ENCODE data around the gene TBC1D22A. TPM values are rescaled to one million over a fixed set of nuclear protein-coding genes. Genes with fewer than 3 reads are reported as not detected.

The TBC1D22A gene
- total and polyA plus RNA-seq, 2 donors (not counting 3 experiments of a cell fraction or from before 2014, with no cell fraction given): 26.1 to 32.4 TPM

DNA sequence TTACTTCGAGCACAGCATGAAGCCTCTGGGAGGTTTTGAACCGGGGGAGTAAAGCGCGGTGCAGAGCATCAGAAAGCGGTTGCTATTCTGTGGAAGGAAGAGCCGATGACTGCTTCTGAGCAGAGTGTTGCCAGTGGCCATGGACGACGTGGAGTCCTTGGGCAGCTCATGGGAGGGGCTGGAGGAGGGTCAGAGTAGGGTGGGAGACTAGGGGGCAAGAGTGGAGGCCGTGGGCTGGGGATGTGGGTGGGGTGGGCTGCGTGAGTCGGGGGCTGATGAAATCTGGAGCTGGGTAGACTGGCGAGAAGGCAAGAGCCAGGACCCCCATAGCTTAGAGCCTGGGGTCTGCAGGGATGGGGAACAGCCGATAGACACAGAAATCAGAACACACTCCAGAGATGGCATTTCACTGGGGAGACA, 40.2 kb downstream of the TBC1D22A start:
- TF ChIP-seq, protein P1, sequence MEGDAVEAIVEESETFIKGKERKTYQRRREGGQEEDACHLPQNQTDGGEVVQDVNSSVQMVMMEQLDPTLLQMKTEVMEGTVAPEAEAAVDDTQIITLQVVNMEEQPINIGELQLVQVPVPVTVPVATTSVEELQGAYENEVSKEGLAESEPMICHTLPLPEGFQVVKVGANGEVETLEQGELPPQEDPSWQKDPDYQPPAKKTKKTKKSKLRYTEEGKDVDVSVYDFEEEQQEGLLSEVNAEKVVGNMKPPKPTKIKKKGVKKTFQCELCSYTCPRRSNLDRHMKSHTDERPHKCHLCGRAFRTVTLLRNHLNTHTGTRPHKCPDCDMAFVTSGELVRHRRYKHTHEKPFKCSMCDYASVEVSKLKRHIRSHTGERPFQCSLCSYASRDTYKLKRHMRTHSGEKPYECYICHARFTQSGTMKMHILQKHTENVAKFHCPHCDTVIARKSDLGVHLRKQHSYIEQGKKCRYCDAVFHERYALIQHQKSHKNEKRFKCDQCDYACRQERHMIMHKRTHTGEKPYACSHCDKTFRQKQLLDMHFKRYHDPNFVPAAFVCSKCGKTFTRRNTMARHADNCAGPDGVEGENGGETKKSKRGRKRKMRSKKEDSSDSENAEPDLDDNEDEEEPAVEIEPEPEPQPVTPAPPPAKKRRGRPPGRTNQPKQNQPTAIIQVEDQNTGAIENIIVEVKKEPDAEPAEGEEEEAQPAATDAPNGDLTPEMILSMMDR (IDR thresholded peaks at IDR 0.05; ENCODE audit: extremely low read depth in 1 of 2, insufficient read depth in 1 of 2, low read depth in 1 of 2, low read length in 2 of 2): no peak
- TF ChIP-seq POLR2AphosphoS5 (IDR thresholded peaks at IDR 0.05; ENCODE audit: insufficient read depth, low read depth, low read length): no peak
- TF ChIP-seq, protein P2, sequence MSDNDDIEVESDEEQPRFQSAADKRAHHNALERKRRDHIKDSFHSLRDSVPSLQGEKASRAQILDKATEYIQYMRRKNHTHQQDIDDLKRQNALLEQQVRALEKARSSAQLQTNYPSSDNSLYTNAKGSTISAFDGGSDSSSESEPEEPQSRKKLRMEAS (IDR thresholded peaks at IDR 0.05; ENCODE audit: insufficient read depth, insufficient read length): no peak
- TF ChIP-seq GATA2 (IDR thresholded peaks at IDR 0.05; ENCODE audit: insufficient read depth, insufficient read length, low read depth, low read length): no peak
- TF ChIP-seq JUN (IDR thresholded peaks at IDR 0.05; ENCODE audit: borderline replicate concordance, insufficient read depth, insufficient read length, low read depth): no peak
- no peak for TF ChIP-seq POLR2A (IDR thresholded peaks at IDR 0.05; ENCODE audit: low read depth, low read length)
- no peak for TF ChIP-seq MYC (IDR thresholded peaks at IDR 0.05; ENCODE audit: low read depth, low read length)
- TF ChIP-seq FOS (IDR thresholded peaks at IDR 0.05; ENCODE audit: borderline replicate concordance, insufficient read depth, low read length): no peak
- TF ChIP-seq EZH2 (IDR thresholded peaks at IDR 0.05; ENCODE audit: borderline replicate concordance, low read depth, low read length, severe bottlenecking): no peak
- intact Hi-C loops (cut with micrococcal nuclease) (loop anchor here (1.0 to 5.0 kb wide), 2 partner anchors 40 to 240 kb away; partner anchors contain the start of gene TBC1D22A), dilution Hi-C loops (cut with MboI; ENCODE audit: extremely low pct_ligation_motif_present, low sequenced_read_pairs) (no loop called here)
- no peaks in the 10 kb centered on the region for H3K9me3 ChIP-seq (replicated peaks; ENCODE audit: control insufficient read depth, insufficient read depth, low read length)
- peaks cover 5% of the 10 kb centered on the region for H3K4me1 ChIP-seq (ENCODE audit: control insufficient read depth, extremely low read depth, insufficient read depth, low read length)
- no peak overlapping the region for H3K4me3 ChIP-seq (replicated peaks in 1 of 3; ENCODE audit: insufficient read depth in 1 of 3, low read depth in 1 of 3, low read length in 3 of 3)
- H3K9ac ChIP-seq (replicated peaks; ENCODE audit: extremely low read depth, insufficient read depth, low read length): no peak overlapping the region
- H3K79me2 ChIP-seq (ENCODE audit: control insufficient read depth, insufficient read depth, low read length): peaks cover 8% of the 10 kb centered on the region
- H3K4me2 ChIP-seq (ENCODE audit: insufficient read depth, low read length): no peak overlapping the region
- DNase-seq (ENCODE audit: low read depth, low spot score) (no peak), FAIRE-seq (no peak)
- no TSS peak for BruUV-seq (replicated peaks)
- H3K9me1 ChIP-seq (replicated peaks; ENCODE audit: control insufficient read depth, extremely low read depth, insufficient read depth, low read length): no peaks in the 10 kb centered on the region
- CTCF ChIA-PET: interaction anchor here (0.7 to 4.2 kb wide), 14 partner anchors 9 to 1690 kb away, joined by 3 to 38 read pairs (median 7); partner anchors contain the start of gene TBC1D22A
- H2AFZ ChIP-seq (ENCODE audit: low read depth, low read length): no peak overlapping the region
- POLR2A ChIA-PET: no interaction called here
- H3K27ac ChIP-seq (ENCODE audit: insufficient read depth, low read depth, low read length): no peak overlapping the region
- H4K20me1 ChIP-seq (replicated peaks; ENCODE audit: control insufficient read depth, extremely low read depth, insufficient read depth, low read length): no peaks in the 10 kb centered on the region
- no peaks in the 10 kb centered on the region for H3K27me3 ChIP-seq (ENCODE audit: control insufficient read depth in 2 of 2, insufficient read depth in 2 of 2, low read length in 2 of 2)
- peaks cover 3 to 13% of the 10 kb centered on the region in 2 experiments for H3K36me3 ChIP-seq (ENCODE audit: control insufficient read depth in 2 of 2, extremely low read depth in 1 of 2, insufficient read depth in 2 of 2, low read length in 2 of 2)
